Cardiac ventricle fibroblast (primary cell): ENCODE measurements around the gene PRSS23. TPM values are rescaled to one million over a fixed set of nuclear protein-coding genes. Genes with fewer than 3 reads are reported as not detected.

Experiments used
- total RNA-seq: library from RNA; depleted of rRNA; stranded (reverse); fragments of >200 nt; gene quantifications from 2 replicates; pipeline ENCODE4 v1.2.3, GENCODE V29; 2015

The PRSS23 gene
- 168 and 173 TPM in 2 replicates for total RNA-seq

GRCh38 chr11:86800076-86800959, at the start of gene PRSS23:
Gene PRSS23, plus strand, starts transcription at chr11:86800542. Its CDS starts 7,102 bp downstream, at chr11:86807644.

Other genes starting within 250 kb of the PRSS23 start
- 22.0 and 25.9 TPM in 2 replicates for gene ME3, start 127.9 kb upstream of the PRSS23 start, total RNA-seq
- 34.6 and 36.8 TPM in 2 replicates for gene FZD4, start 154.9 kb downstream of the PRSS23 start, total RNA-seq
- gene TMEM135, start 237.4 kb downstream of the PRSS23 start, total RNA-seq, result 25.0 and 31.9 TPM in 2 replicates